Coronary artery (tissue), 2 donors: Measurements from ENCODE around the gene MAPK1.

Experiments
- DNase-seq: peaks from one replicate; pipeline ENCODE4 v3.0.0-alpha.2; 2017; ENCODE audit warnings: low spot score
- H3K27ac ChIP-seq, 2 donors: fragments of 200-600 bp; sonication (generic); one replicate each; pipeline ENCODE4 v1.5.1; 2016 to 2019
- H3K4me3 ChIP-seq: fragments of 200-600 bp; sonication (generic); 2 replicates; pipeline ENCODE4 v1.5.1; 2016; ENCODE audit warnings: mild to moderate bottlenecking, moderate library complexity
- TF ChIP-seq, protein P1 (sequence below): fragments of 200-600 bp; sonication (generic); IDR thresholded peaks from one replicate; pipeline ENCODE4 v1.5.1; 2019; ENCODE audit warnings: antibody characterized with exemption

Gene MAPK1

DNA sequence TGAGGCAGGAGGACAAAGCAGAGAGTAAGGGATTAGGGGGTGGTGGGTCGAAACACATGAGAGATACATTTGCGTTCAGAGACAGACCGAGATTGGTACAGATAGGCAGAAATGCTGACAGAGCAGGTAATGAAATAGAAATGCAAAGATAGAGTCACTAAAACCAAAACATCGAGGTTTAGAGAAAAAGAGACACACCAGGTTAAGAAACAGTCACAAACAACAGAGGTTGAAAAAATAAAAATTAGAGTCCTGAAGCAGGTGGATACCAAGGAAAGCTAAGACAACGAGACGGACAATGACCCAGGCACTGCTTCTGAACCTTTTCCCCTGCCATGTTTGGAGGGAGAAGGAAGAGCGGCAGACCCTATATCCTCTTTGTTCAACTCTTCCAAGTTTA is 1.2 kb upstream of the MAPK1 start:
- H3K4me3 ChIP-seq: peak overlapping the region; percentile 93
- TF ChIP-seq, protein P1, sequence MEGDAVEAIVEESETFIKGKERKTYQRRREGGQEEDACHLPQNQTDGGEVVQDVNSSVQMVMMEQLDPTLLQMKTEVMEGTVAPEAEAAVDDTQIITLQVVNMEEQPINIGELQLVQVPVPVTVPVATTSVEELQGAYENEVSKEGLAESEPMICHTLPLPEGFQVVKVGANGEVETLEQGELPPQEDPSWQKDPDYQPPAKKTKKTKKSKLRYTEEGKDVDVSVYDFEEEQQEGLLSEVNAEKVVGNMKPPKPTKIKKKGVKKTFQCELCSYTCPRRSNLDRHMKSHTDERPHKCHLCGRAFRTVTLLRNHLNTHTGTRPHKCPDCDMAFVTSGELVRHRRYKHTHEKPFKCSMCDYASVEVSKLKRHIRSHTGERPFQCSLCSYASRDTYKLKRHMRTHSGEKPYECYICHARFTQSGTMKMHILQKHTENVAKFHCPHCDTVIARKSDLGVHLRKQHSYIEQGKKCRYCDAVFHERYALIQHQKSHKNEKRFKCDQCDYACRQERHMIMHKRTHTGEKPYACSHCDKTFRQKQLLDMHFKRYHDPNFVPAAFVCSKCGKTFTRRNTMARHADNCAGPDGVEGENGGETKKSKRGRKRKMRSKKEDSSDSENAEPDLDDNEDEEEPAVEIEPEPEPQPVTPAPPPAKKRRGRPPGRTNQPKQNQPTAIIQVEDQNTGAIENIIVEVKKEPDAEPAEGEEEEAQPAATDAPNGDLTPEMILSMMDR: no peak
- no peak for DNase-seq
- H3K27ac ChIP-seq: no peak overlapping the region

DNA sequence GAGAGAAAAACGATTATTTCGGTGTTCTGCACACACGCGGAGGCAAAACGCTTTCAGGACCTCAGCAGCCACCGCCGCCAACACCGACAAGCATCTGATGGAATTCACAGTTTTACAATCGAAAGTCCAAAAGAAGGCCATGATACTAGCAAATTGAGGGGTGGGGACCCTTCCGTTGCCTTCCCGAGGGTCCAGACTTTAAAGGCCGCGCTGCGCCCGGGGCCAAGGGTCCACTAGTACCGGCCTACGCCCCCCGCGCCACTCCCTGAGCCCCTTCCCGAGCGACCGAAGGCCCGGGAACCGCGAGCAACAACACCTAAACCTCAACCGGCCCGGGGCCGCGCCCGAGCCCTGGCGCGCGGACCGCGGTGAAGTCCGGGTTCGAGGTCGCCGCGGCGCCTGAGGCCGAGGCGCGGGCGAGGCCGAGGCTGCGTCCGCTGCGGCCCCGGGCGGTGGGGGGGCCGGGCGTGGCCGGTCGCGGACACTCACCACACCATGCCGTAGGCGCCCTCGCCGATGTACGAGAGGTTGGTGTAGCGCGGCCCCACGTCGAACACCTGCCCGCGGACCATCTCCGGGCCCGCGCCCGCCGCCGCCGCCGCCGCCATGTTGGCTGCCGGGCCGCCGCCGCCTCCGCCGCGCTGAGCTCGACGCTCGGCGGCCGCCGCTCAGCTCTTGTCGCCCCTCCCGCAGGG is 465 bp downstream of the MAPK1 start:
- no peak for DNase-seq
- Histone ChIP-seq H3K27ac (peak overlapping the region; percentile 86 to 98), H3K4me3 (peak overlapping the region; percentile 93)
- TF ChIP-seq, protein P1: no peak

DNA sequence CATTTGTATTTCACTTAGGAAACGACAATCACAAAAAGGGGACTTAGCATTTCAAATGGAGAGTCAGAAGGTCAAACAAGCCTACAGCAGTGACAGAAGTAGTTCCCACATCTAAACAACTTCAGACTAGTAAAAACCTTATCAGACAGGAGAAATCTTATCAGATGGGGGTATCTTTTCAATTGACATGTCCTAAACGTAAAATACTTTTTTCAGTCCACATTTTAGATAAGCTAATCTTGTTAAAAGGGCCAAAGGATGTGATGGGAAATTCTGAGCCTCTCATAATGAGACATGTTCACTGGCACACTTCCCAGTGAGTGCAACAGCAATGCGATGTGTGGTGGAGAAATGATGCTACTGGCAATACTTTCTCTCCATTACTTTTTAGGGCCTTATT is 2.4 kb downstream of the MAPK1 start:
- DNase-seq: no peak
- peak overlapping the region; percentile 93 for H3K4me3 ChIP-seq

DNA sequence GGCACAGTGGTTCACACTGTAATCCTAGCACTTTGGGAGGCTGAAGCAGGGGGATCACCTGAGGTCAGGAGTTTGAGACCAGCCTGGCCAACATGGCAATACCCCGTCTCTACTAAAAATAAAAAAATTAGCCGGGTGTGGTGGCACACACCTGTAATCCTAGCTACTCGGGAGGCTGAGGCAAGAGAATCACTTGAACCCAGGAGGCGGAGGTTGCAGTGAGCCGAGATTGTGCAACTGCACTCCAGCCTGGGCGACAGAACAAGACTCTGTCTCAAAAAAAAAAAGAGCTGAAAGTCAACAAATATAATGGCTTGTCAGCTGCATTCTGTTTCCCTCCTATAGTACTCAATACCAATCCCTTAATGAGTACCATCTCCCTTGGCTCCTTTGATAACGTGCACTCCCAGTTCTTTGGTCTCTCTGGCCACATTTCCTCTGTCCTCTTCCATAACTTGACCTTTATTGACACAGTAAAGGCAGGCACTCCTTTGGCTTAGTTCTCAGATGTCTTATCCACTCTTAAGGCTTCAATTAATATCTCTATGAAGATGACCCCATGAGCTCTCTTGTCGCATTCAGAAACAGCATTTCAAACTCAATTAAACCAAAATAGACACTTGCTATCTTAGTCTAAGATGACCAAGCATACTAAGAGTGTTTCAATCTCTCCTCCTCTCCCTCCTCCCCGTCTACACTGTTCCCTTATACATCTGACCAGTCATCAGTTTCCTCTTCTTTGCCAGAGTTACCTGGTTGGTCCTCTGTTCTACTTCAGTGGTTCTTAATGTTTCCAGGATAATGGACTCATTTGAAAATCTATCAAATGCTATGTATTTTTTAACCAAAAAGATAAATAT is 4.8 kb downstream of the MAPK1 start:
- no peak for DNase-seq
- no peak overlapping the region for H3K4me3 ChIP-seq
- no peak overlapping the region for H3K27ac ChIP-seq
- TF ChIP-seq, protein P1: no peak

More for the DNA sequence above, 2.4 kb downstream of the MAPK1 start:
- TF ChIP-seq, protein P1: no peak
- no peak overlapping the region for H3K27ac ChIP-seq

DNA sequence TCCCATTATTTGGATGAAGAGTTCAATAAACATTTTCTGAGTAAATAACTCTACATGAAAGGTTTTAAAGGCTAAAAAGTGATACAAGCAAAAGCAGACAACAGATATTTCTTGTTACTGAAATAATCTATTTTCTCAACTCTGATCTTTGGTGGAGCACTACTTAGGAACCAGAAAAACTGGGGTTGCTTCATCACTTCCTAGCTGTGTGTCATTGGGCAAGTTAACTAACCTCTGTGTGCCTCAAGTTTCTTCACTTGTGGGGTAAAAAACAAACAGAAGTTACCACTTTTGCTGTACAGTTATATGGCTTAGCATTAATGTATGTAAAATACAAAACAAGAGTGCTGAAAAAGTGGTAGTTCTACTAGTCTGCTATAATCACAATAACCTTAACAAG is 5.6 kb downstream of the MAPK1 start:
- no peak for DNase-seq
- Histone ChIP-seq H3K4me3 (no peak overlapping the region), H3K27ac (no peak overlapping the region)
- TF ChIP-seq, protein P1: no peak

DNA sequence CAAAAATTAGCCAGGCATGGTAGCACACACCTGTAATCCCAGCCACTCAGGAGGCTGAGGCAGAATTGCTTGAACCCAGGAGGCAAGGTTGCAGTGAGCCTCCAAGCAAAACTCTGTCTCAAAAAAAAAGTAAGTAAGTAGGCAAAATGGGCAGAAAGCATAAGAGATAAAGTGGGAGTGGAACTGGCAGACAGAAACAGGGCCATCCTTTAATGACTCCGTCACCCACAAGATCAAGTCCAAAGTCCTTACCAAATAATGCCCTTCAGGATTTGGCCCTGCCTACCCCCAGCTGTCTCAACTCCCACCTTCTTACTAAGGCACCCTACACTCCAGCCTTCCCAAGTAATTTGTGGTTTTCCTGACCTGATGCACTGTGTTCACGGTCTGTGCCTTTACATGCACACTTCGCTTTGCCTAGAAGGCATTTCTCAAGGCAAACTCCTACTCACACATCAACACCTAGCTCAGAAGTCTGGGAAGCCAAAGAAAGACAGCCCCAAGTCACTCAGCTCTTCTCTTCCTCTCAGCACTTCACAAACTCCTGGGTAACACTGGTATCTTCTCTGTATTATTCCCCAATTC is 6.1 kb downstream of the MAPK1 start:
- TF ChIP-seq, protein P1: no peak
- DNase-seq: no peak
- Histone ChIP-seq H3K4me3 (no peak overlapping the region), H3K27ac (peak overlapping the region in 1 of 2 donors; percentile 26)
